UCSD-AML1 (cell line): ENCODE measurements around the gene PAQR7.

Experiments
- DNase-seq: peaks from one replicate; lab custom pipeline; 2025; ENCODE audit not compliant: unreplicated experiment; lab: John Stamatoyannopoulos, UW

Gene PAQR7

DNA sequence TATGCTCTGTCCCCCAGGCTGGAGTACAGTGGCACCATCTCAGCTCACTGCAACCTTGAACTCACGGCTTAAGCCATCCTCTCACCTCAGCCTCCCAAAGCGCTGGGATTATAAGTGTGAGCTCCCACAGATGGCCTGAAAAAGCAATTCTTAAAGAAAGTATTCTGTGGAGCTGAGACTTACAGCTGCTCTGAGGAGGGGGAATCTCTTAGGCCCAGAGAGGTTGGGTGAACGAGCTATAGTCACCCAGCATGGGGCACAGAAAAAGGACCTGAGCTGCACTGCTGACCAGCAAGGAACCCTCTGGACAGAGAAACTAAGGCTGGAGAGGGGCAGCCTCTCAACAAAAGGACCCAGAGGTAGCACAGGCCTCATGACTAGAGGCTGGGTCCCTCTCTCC lies 1.3 kb downstream of the PAQR7 start:
- DNase-seq = no peak

DNA sequence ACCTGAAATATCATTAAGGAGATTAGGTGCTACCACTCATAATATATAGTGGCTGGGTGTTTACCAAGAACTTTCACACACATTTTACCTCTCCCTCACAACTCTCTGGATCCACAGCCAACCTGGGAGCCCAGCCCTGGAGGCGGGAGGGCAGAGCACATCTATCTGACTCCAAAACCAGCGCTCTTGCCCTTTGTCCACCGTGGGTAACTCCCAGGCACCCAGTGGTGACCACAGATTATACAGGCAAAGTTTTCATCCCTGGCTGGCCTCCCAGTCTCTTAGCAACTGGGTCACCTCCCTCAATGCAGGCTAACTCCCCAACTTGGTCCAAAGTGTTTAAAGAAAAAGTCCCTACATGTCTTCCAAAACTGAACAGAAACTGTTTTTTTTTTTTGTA lies 2.4 kb downstream of the PAQR7 start:
- no peak for DNase-seq

DNA sequence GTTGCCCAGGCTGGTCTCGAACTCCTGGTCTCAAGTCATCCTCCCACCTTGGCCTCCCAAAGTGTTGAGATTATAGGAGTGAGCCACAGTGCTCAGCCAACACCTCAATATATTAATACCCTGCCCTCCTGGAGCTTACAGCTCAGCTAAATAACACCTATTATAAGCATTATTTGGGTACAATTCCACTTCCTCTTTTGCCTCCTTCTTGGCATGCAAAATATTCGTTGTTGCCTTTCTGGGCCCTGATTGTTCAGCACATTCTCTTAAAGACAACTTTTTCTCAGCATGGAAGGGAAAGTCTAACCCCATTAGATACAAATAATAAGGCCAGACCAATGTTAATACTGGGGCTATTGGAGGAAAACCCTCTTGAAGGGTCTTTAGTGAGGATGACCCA lies 2.8 kb downstream of the PAQR7 start:
- no peak for DNase-seq

DNA sequence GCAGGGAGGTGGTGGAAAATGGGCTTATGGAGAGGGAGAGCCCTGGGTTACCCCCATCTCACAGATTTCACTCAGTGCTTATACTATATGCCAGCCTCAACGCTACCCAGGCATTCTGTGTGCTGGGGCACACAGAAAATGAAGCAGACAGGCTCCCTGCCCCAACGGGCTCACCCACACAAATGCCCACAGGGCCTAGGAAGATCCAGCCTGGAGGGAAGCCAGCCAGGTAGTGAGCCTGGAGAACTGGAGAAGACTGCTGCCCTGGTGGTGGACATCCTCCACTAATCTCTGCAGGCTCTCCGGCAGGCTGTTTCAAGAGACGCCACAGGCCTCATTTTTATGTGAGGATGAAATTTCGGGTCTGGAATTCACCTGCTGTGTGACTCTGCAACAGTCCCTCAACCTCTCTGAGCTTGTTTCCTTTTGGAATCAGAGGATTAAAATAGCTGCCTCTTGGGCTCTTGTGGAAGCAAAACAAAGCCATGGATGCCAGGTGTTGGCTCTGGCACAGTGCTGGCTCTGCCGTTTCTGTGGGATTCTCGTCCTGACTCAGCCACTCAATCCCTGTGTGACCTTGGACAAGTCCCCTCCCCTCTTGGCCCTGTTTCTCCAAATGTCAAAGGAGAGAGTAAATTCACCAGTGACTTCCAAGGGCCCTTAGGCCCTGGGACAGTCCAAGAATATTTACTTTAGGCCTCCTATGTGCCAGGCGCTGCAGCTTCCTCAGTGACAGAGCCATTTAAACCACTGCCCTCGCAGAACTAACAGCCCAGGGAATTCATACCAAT lies 3.6 kb downstream of the PAQR7 start:
- DNase-seq = no peak

DNA sequence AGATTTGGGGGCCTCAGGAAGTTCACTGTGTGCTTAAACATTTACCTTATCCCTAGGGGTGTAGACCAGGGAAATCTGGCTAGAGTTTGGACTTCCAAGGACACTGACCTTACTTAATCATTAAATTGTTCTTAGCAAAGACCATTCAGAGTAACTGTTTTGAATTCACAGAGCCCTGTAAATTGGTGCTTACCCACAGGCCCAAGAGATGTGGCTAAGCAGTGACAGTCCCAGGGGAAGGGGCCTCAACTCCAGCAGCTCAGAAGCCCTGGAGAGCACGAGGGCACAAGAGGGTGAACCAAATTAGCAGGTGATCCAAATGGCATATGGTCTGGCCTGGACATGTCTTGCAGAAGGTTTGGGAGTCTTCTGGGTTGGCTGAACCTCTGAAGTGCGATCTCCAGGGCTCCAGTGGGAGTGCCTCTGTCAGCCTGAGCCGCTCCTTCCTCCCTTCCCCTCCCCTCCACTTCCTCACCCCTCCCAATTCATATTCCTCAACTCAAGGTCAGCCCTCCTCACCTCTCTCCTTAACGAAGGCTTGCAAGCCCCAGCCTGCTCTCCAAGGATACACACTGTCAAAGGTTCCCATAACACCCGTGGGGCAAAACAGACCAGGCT lies 4.3 kb downstream of the PAQR7 start:
- peak; percentile 53 for DNase-seq

DNA sequence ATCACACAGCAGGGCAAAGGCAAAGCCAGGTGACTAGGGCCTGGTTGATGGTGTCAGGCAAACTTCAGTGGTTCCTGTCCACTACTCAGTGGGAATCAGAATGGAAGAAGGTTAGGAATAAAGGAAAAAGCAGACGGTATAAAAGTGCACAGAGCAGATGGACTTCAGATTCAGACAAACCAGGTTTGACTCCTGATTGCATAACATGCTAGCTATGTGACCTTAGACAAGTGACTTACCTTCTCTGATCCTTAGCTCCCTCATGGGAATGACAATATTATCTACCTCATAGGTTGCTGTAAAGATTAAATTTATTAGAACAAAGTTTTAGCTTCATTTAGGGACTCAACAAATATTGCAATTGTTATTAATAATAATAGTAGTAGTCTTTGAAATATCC lies 4.9 kb downstream of the PAQR7 start:
- DNase-seq = no peak

DNA sequence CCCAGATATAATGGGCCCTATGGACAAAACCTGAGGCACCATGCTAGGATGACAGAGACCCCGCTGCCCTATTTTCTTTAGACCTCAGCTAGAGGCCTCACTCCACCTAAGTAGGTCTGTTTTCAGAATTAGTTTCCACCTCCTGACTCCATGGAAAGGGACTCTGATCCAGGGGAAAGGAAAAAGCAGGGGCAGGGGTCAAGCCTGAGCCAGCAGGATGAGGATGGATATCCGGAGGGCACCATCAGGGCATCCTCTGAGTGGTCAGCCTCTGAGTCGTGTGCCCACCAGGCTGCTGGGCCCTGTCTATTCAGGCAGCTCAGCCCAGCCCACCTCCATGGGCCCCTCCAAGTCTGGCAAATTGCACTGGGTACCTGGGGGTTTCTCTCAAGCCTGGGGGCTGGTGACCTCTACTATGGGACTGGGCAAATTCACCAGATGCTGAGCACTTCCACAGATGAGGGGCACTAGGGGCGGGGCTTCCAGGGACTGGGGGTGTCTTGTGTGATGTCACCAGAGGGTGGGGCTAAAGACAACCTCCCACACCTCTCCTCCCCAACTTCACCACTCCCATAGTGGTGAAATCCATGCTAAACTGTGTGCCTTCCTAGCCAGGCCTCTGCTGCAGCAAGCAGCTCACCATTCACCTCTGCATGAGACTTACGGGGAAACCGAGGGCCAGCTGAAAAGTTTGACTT lies 5.5 kb downstream of the PAQR7 start:
- DNase-seq = no peak

DNA sequence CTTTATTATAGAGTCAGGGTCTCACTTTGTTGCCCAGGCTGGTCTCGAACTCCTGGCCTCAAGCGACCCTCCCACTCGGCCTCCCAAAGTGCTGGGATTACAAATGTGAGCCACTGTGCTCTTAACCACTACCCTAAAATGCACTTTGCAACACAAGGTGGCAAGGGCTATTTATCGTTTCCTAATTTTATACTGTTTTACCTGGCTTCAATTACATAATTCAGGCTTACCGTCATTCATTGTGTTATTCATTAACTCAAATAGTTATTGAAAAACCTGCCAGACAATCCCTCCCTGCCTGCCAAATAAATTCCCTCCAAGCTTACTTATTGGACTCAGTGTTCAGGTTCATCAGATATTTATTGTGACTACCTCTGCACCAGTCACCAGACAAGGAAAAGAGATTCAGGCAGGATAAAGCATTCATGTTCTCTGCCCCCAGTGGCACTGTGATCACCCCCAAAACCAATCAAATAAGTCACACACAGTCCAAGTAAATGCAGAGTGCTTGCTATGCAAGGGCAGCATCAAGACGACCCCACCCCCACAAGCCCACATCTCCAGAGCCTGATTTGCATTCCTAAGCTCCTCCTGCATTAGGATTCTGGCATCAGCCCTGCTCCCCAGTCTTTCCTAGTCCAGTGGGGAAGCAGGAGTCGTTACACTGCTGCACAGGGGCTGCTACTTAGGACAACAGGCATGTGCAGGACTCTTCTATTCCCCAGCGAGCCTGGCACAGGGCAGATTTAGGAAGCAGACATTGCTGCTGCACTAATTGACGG lies 8.1 kb downstream of the PAQR7 start:
- no peak for DNase-seq

DNA sequence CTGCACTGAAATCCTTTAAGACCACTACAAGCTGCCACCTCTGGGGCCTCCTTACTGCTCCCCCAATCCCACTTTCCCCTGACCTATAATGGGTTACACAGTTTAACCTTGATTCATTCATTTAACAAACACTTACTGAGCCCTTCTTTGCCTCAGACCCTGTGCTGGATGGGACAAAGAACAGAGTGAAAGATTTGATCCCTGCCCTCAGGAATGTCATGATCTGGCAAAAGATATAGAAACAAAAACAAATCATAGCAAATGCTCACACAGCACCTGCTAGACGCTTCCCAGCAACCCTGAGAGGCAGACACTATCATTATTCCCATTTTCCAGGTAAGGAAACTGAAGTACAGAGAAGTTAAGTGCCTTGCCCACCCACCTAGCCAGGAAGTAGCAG lies 9.2 kb downstream of the PAQR7 start:
- no peak for DNase-seq

DNA sequence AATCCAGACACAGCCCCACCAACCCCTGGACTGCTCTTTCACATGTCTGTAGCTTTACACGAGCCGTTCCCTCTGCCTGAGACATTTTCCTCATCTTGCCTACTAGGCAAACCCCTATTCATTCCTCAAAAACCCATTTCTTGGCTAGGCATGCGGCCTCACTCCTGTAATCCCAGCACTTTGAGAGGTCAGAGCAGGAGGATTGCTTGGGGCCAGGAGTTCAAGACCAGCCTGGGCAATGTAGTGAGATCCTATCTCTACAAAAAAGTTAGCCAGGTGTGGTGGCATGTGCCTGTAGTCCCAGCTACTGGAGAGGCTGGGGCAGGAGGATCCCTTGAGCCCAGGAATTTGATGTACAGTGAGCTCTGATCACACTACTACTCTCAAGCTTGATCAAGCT lies 11.1 kb downstream of the PAQR7 start:
- no peak for DNase-seq

DNA sequence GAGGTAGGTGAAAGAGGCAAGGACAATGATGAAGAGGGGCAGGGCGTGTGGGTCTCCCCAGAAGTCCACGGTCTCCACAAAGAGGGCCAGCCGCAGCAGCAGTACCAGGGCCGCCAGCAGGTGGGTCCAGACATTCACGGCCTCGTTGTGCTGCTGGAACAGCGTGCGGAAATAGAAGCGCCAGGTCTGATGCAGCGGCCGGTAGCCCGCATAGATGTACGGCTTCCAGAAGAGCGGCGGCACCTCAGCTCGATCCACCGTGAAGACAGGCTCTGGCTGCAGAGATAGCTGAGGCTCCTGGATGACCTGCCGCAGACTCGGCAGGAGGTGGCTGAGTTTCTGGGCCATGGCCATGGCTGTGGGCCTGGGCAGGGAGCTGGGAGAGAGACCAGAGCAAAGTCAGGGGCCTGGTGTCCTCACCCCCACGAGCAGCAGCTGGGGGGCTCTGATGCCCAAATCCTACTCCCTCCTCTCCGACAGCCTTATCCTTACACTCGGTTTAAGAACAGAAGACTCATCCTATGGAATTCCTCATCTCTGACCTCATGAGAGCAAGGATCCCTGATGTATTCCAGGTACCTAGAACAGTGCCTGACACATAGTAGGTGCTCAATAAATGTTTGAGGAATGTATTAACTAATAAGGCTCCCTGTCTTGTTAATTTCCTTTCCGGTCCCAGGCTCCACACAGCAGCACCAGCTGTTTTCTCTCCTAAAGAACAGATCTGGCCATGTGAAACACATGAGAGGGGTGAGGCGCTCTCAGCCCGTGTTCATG lies 11.8 kb downstream of the PAQR7 start:
- DNase-seq = no peak

DNA sequence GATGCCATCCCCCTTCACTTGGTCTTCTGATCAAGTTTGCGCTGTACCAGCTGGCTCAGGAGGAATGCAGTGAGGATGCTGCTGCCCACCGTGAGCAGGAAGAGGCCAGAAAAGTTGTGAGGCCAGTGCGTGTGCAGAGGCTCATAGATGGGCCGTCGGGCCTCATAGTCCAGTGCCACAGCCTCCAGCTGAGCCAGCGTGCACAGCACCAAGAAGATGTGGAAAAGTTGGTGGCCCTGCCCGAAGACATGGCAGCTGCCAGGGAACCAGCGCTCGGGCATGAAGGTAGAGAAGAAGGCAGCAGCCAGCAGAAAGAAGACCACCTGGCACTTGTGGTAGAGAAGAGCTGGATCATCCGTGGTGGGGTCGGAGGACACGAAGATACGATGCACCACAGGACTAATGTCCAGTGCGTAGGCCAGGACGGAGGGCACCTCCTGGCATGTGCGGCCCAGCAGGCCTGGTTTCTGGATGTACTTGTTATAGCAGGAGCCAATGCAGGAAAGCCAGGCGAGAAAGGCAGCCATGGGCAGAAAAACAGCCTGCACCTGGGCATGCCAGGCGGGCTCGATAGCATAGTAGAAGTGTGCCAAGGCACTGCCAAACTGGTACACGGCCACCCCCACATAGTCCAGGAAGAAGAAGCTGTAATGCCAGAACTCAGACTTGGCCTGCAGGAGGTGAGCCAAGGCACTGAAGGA lies 12.6 kb downstream of the PAQR7 start:
- DNase-seq = no peak

DNA sequence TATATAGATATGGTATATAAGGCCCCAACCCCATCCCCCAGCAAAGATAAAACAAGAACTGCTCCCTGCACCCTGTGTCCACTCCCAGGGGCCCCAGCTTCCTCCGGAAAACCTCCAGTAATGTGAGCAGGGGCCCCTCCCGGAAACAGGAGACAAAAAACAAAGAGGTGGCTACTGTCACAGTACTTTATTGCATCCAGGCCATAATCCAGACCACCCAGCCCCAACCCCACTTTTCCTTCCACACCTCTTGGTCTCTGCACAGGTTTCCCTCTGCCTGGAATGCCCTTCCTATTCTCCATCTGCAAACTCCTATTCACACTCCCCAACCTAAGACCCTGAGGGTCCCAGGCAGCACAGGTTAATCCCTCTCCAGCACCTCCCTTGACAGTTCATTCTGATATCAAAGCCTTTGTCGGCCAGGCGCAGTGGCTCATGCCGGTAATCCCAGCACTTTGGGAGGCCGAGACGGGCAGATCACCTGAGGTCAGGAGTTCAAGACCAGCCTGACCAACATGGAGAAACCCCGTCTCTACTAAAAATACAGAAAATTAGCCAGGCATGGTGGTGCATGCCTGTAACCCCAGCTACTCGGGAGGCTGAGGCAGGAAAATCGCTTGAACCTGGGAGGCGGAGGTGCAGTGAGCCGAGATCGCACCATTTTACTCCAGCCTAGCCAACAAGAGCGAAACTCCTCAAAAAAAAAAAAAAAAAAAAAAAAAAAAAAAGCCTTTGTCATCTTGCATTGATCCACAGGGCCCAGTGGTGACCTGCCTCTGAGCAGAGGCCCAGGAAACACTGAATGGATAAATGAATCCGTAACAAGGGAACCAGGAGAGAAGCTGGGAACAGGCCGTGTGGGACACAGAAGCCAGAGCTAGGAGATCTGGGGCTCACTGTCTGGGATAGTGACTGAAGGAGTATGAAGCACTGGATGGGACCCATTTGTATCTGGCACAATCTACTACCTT lies 13.9 kb downstream of the PAQR7 start:
- DNase-seq = peak; percentile 83

DNA sequence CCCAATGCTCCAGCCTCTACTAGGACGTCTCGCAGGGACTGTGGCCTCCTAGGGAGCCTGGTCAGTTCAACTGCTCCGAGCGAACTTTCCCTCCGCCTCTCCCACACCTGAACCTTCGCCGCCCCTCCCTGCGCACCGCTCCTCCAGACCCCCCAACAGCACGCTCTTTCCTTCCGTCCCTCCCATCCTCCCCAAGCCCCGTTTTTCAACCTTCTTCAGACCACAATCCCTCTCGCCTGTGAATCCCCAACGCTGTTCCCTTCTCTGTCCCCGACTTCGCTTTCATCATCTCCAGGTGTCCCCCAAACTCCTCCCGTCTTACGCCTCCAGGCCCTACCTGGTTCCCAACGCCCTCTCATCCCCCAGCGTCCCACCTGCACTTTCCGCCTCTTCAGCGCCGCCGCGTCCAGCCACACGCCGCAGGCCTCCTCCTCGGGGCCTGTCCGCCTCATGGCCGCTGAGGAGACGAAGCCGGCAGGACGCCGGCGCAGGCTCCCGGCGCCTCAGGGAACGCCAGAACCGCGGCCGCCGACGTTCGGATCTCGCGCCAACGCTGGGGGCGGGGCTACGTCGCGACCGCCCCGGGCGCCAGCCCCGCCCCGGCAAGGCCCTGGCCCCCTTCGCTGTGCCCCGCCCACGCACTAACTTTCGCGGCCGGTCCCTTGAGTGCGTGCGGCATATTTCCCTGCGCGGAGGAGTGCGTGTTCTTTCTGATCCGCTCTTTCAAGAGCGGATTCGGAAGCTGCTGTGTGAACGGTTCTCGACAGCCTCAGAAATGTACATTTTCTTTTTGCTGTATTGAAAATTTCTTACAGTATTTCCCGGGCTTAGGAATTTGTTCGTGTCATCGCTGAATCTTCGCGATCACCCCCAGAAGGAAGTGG lies 16.4 kb downstream of the PAQR7 start, which contains the start of gene AUNIP:
Gene AUNIP (minus strand): TSS at position 552 of the 884 bp plus-strand sequence. CDS start 100 bp downstream, at position 452.
- peak; percentile 94 for DNase-seq

DNA sequence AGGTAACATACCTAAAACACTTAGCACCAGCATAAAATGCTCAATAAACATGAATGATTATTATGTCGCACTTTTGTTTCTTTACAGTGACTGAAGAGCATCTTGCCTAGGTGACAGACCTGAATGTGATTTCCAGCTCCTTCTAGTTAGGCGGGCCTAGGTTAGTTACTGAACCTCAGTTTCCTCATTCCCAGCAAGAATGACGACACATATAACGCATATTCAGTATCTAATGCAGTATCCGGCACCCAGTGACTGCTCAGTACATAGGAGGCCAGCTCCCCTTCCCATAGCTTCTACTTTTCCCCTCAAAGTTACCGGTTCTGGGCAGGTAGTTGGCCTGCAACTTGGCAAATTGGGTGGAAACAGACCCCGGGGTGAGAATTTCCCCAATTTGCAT lies 17.0 kb downstream of the PAQR7 start:
- no peak for DNase-seq

DNA sequence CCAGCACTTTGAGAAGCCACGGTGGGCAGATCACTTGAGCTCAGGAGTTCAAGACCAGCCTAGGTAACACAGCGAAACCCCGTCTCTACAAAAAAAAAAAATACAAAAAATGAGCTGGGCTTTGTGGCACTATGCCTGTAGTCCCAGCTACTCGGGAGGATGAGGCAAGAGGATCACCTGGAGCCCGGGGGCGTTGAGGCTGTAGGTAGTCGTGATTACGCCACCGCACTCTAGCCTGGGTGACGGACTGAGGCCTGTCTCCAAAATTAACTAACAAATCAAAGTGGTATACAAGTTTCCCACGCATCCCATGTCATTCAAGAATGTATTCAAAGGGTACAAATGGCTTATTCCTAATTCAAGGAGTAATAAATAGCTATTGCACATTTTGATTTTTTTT lies 18.7 kb downstream of the PAQR7 start:
- DNase-seq = no peak

DNA sequence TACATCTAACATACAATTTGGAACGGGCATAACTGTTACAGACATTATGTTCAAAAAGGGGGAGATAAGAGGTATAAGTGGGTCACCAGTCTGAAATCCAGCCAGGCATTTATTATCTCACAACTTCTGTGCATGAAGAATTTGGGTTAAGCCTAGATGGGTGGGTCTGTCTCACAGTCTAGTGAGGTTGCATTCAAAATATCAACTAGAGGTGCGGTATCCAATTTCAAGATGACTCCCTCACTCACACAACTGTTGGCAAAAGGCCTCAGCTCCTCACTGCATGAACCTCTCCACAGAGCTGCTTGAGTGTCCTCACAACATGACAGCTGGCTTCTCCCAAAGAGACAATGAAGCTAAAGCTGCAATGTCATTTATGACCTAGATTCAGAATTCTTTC lies 21.0 kb downstream of the PAQR7 start:
- DNase-seq = no peak

DNA sequence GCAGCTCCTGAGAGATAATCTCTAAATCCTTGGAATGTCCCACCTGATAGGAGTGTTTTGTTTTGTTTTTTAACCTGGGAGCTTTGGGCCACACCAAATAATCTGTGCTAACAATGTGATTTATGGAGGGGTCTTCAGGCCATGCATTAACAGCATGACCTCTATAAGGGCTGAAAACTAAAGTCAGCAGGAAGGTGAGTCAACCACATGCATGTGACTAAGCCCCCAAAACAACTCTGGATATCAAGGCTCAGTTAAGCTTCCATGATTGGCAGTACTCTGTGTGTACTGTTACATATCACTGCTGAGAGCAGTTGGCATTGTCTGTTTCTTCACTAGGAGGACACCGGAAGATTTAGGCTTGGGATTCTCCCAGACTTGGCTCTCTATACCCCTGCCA lies 27.0 kb downstream of the PAQR7 start:
- no peak for DNase-seq
